Tibial nerve (tissue), 4 donors: ENCODE data around the gene TMEM61.

Source experiments
- EP300 ChIP-seq, 2 donors: sonication (generic); formaldehyde crosslinking; IDR thresholded peaks; one replicate each; pipeline ENCODE4 v1.6.1; 2017; ENCODE audit warnings: antibody characterized with exemption in 2 of 2, mild to moderate bottlenecking in 1 of 2
- TF ChIP-seq, protein P1 (sequence below), 5 experiments: fragments of 200-600 bp in 3 of 5; fragments of 450-650 bp in 2 of 5; sonication (generic) in 3 of 5; IDR thresholded peaks; one replicate each; pipeline ENCODE4 v1.5.1; 2016 to 2019; ENCODE audit warnings: antibody characterized with exemption in 5 of 5, mild to moderate bottlenecking in 3 of 5, moderate library complexity in 2 of 5

- no peak for TF ChIP-seq EP300 (IDR thresholded peaks at IDR 0.05)
- TF ChIP-seq, protein P1, sequence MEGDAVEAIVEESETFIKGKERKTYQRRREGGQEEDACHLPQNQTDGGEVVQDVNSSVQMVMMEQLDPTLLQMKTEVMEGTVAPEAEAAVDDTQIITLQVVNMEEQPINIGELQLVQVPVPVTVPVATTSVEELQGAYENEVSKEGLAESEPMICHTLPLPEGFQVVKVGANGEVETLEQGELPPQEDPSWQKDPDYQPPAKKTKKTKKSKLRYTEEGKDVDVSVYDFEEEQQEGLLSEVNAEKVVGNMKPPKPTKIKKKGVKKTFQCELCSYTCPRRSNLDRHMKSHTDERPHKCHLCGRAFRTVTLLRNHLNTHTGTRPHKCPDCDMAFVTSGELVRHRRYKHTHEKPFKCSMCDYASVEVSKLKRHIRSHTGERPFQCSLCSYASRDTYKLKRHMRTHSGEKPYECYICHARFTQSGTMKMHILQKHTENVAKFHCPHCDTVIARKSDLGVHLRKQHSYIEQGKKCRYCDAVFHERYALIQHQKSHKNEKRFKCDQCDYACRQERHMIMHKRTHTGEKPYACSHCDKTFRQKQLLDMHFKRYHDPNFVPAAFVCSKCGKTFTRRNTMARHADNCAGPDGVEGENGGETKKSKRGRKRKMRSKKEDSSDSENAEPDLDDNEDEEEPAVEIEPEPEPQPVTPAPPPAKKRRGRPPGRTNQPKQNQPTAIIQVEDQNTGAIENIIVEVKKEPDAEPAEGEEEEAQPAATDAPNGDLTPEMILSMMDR (IDR thresholded peaks at IDR 0.05): no peak
Observed at GRCh38 chr1:54989968-54990810, 9.8 kb downstream of the TMEM61 start.
